Erythroblast (primary cell): ENCODE results near the gene SARM1.

Experiments
- GATA1 ChIP-seq: IDR thresholded peaks from 2 replicates; pipeline ENCODE4 v1.6.1; 2011; ENCODE audit warnings: low read depth, mild to moderate bottlenecking, control low read depth, low read length, moderate library complexity
- POLR2A ChIP-seq: IDR thresholded peaks from 2 replicates; pipeline ENCODE4 v1.6.1; 2011; ENCODE audit warnings: mild to moderate bottlenecking, low read length

- TF ChIP-seq POLR2A (no peak), GATA1 (no peak)
Observed at GRCh38 chr17:28372945-28373274, 1.4 kb downstream of the SARM1 start.
